Spinal cord (tissue), 10 donors: ENCODE measurements around the gene PAX8. TPM values are rescaled to one million over a fixed set of nuclear protein-coding genes. Genes with fewer than 3 reads are reported as not detected.

Experiments
- DNase-seq, 6 donors: peaks; one replicate each; pipeline versions ENCODE4 v3.0.0 to v3.0.0-alpha.2; 2013 to 2015; ENCODE audit warnings: low spot score in 6 of 6, low read depth in 4 of 6
- H3K27ac ChIP-seq: one replicate; pipeline ENCODE4 v1.5.1; 2013; ENCODE audit warnings: low read depth, low read length, control low read depth
- H3K27me3 ChIP-seq: one replicate; pipeline ENCODE4 v1.6.1; 2013; ENCODE audit warnings: low read length; ENCODE audit not compliant: control insufficient read depth, insufficient read depth
- H3K36me3 ChIP-seq: one replicate; pipeline ENCODE4 v1.6.1; 2013; ENCODE audit warnings: low read length; ENCODE audit not compliant: control insufficient read depth, insufficient read depth
- H3K4me1 ChIP-seq: one replicate; pipeline ENCODE4 v1.6.1; 2013; ENCODE audit warnings: low read length; ENCODE audit not compliant: control insufficient read depth, insufficient read depth
- H3K4me3 ChIP-seq: one replicate; pipeline ENCODE4 v1.5.1; 2013; ENCODE audit warnings: low read depth, low read length, control low read depth
- H3K9me3 ChIP-seq: one replicate; pipeline ENCODE4 v1.6.1; 2013; ENCODE audit warnings: low read length; ENCODE audit not compliant: control insufficient read depth, insufficient read depth
- WGBS: methylation state at CpG from one replicate; pipeline ENCODE4 v1.1.5; 2013; ENCODE audit warnings: missing lambda C conversion rate; ENCODE audit not compliant: insufficient coverage; 5-methylcytosine and 5-hydroxymethylcytosine counted together
- polyA plus RNA-seq, 2 donors: library from polyadenylated mRNA; unstranded; fragments of 120-200 nt; gene quantifications; one replicate each; pipeline ENCODE4 v1.2.1, GENCODE V29; 2013; ENCODE audit not compliant: insufficient read length in 2 of 2
- total RNA-seq, 2 donors: library from RNA; depleted of rRNA in 1 of 2; stranded (reverse); fragments of 120-200 nt in 1 of 2; fragments of >200 nt in 1 of 2; gene quantifications; one replicate each; pipeline versions ENCODE4 v1.2.3 to v1.2.4, GENCODE V29; 2013 to 2014
- donor health status: healthy.

The PAX8 gene
- total and polyA plus RNA-seq, 4 donors = 3.7 to 42.7 (median 16.1) TPM

DNA sequence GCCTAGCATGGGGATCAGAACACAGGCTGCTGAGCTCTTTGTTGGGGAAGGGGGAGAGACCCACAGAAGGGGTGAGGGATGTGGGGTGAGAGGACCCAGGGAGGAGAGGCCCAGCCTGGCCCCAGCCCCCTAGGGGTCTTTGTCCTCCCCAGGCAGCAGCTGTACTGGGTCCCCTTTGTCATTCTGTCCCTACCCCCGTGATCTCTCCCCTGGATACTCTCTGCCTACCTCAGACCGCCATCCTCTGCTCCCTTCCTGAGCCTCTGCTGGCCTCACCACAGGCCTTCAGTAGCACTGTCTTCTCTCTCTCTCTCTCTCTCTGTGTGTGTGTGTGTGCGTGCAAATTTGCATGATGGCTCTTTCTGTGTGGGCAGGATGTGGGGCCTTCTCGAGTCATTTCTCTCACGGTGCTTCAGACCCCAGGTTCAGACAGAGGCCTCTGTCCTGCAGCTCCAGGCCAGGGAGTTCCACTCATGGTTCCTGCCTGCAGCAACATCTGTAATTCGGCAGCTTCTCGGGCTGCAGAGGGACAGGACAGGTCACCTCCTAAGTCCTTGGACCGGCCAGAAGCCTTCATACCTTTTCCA is 103.6 kb downstream of the PAX8 start:
- Histone ChIP-seq H3K36me3 (no peaks in the 10 kb centered on the region), H3K4me3 (no peak overlapping the region), H3K4me1 (no peaks in the 10 kb centered on the region), H3K9me3 (no peaks in the 10 kb centered on the region), H3K27me3 (no peaks in the 10 kb centered on the region), H3K27ac (no peak overlapping the region)
- no peak for DNase-seq
- WGBS = 33% methylated on average over 3 of the region's 8 CpGs

DNA sequence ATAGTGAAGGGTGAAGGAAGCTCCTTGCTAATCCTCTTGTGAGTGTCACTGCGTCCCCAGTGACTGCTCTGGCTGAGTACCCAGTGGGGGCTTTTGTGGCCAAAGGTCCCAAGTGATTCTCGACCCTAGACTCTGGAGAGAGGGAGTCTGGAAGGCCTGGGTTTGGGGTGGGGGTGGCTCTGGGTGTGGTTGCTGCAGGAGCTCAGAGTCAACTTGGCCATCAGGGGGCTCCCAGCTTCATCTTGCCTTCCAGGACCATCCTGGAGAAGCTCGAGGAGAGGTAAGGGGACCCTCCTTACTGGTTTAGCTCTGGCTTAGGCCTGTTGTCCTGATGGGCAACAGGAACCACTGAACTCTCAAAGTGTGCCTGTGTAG is 104.4 kb downstream of the PAX8 start:
- H3K36me3 ChIP-seq = no peaks in the 10 kb centered on the region
- no peaks in the 10 kb centered on the region for H3K4me1 ChIP-seq
- no peaks in the 10 kb centered on the region for H3K27me3 ChIP-seq
- no peaks in the 10 kb centered on the region for H3K9me3 ChIP-seq
- no peak for DNase-seq
- H3K27ac ChIP-seq = no peak overlapping the region
- WGBS = 81% methylated on average over 2 of the region's 3 CpGs
- H3K4me3 ChIP-seq = no peak overlapping the region

DNA sequence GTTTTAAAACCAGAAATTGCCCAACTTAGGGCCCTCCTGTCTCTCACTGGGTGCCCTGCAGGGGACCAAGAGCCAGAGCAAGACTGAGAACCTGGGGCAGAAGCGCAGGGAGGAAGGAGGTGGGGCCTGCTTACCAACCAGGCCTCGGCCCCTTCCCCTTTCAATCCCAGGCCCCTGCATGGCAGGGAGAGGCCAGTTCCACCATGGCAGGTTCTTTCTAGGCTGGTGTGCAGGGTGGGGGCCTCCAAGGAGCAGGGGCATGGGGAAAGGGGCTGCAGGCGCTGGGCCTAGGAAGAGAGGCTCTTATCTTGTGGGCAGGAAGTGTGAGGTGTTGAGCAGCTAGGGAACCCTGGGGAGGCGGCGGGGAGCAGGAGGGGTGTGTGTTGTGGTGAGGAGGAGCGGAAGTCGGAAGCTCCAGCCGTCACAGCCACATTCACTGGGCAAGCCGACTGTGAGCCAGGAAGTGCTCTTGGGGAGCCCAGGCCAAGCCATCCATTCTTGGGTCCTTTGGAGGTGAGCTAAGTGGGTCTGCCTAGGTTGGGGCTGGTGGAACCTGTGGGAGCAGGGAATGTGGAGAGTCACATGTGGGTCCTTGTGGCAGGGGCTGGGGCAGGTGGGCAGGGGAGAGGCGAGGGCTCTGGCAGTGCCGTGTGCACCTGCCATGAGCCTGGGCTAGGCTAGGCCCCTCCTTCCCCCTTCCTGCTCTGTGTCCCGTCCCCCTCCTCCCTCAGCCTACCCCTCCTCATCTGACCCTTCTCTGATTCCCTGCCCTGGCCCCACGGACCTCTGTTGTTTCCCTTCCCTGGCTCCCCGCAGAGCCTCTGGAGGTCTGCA is 105.0 kb downstream of the PAX8 start, which contains the start of gene PSD4:
Gene PSD4, plus strand, starts transcription at position 430 of the 834 bp plus-strand sequence. CDS start 8,486 bp downstream, outside the sequence.
- no peaks in the 10 kb centered on the region for H3K4me1 ChIP-seq
- H3K27ac ChIP-seq = no peak within 1 kb of the TSS

DNA sequence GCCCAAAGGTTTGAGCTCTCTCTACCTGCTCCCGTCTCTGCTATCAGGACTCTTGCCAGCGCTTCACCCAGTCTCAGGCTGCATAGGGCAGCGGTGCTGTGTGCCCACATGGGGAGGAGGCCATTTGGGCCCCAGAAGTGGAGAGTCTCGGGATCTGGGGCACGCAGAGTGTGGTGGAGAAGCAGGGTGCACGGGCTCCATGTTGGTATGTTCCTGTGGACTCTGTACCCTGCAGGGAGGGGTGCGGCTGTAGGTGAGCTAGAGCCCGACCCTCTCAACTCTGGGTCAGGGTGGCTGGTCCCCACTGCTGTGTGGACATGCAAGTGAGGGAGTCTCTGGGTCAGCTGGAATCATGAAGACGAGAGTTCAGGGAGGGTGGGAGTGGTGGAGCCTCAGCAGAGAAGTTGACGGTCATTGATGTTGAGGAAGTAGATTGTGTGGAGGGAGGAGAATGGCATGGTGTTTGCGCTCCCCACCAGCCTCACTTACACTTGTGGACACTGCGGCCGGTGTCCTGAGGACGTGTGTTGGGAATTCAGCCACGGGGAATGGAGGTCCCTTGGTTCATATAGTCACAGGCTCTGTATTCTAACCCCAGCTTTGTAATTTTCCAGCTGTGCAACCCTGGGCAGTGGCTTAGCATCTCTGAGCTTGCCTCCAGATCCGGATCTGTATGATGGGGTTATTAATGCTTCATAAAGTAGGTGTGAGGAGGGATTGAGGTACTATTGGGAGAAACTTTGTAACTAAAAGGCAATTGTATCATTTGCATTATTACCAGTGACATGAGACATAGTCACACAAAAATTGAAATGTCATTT is 105.8 kb downstream of the PAX8 start:
- no peak for DNase-seq
- no peak overlapping the region for H3K4me3 ChIP-seq

More for the DNA sequence above, 105.0 kb downstream of the PAX8 start, which contains the start of gene PSD4:
- no peak for DNase-seq
- H3K9me3 ChIP-seq = no peaks in the 10 kb centered on the region
- H3K36me3 ChIP-seq = no peaks in the 10 kb centered on the region
- H3K4me3 ChIP-seq = no peak within 1 kb of the TSS
- no peaks in the 10 kb centered on the region for H3K27me3 ChIP-seq
- WGBS = 84% methylated on average over 12 of the region's 14 CpGs

DNA sequence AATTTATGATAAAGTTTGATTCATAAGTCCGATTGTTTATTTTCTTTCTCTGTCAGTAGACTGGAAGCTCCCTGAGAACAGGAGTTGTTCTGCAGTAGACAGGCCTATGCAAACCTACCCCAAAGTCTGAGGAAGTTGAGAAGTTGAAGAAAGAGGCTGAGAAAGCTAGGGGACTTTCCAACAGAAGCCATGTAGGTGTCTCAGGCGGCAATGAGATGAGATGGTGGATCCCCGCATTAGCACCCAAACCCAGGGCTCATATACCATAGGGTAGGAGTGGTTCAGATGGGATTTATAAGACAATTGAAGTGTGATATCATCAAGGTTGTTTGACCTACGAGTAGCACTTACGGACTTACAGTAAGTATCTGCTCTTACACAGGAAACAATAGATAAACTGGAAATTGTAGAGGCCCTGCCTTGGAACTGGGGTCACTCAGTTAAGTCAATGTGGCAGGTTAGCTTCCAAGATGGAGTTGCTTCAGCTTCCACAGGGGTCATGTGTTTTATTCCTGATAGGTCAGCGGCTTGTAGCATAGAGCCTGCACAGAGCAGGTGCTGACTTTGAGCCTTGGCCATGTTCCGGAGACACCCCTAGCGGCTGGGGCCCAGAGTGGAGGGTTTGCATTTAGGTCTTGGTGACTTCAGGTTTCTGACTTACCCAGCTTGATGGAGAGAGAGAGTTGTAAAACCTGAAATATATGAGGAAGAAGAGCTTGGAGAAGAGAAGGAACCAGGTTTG is 107.2 kb downstream of the PAX8 start:
- Histone ChIP-seq H3K9me3 (no peaks in the 10 kb centered on the region), H3K36me3 (no peaks in the 10 kb centered on the region), H3K4me3 (no peak overlapping the region), H3K27me3 (no peaks in the 10 kb centered on the region), H3K27ac (no peak overlapping the region), H3K4me1 (no peaks in the 10 kb centered on the region)
- WGBS = 93% methylated on average over 4 of the region's 8 CpGs
- no peak for DNase-seq

More for the DNA sequence above, 105.8 kb downstream of the PAX8 start:
- Histone ChIP-seq H3K27me3 (no peaks in the 10 kb centered on the region), H3K9me3 (no peaks in the 10 kb centered on the region), H3K36me3 (no peaks in the 10 kb centered on the region), H3K27ac (no peak overlapping the region), H3K4me1 (no peaks in the 10 kb centered on the region)
- WGBS = 97% methylated on average over 13 of the region's 16 CpGs

DNA sequence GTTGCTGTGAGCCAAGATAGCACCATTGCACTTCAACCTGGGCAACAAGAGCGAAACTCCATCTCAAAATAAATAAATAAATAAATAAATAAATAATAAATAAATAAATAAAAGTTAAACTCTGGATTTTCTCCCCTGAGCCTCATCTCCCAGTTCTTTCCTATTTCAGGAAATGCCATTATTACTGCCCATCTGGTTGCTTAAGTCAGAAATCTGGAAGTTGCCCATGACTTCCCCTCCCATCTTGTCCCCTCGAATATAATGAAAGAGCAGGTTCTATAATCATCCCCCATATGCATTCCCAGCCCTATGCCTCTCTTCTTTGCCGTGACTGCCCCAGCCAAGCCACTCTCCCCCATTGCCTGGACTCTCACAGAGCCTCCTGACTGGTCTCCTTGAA is 109.1 kb downstream of the PAX8 start:
- Histone ChIP-seq H3K9me3 (no peaks in the 10 kb centered on the region), H3K4me3 (no peak overlapping the region), H3K27me3 (no peaks in the 10 kb centered on the region), H3K27ac (no peak overlapping the region), H3K36me3 (no peaks in the 10 kb centered on the region), H3K4me1 (peaks cover 4% of the 10 kb centered on the region)
- no peak for DNase-seq
- 100% methylated on average over 2 of the region's 3 CpGs for WGBS

DNA sequence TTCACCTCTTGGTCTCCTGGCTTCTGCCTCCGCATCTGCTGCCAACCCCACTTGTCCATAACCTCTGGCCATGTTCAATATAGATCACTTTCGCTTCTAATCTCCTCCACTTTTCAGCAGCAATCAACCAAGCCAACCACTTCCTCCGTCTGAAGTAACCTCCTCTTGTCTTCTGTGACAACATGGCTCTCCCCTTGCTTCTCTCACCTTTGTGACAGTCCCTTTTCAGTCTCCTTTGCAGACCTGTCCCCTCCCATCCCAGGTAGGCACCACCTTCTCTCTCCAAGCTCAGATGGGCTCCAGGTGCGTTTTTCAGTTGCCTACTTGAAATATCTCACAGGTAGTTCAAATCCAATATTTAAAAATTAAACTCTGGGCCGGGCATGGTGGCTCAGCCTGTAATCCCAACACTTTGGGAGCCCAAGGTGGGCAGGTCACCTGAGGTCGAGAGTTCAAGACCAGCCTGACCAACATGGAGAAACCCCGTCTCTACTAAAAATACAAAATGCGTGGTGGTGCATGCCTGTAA is 109.7 kb downstream of the PAX8 start:
- Histone ChIP-seq H3K4me3 (no peak overlapping the region), H3K27me3 (no peaks in the 10 kb centered on the region), H3K27ac (no peak overlapping the region), H3K9me3 (no peaks in the 10 kb centered on the region), H3K36me3 (no peaks in the 10 kb centered on the region), H3K4me1 (peaks cover 6% of the 10 kb centered on the region)
- DNase-seq = no peak
- WGBS = 91% methylated on average over 6 of the region's 8 CpGs

DNA sequence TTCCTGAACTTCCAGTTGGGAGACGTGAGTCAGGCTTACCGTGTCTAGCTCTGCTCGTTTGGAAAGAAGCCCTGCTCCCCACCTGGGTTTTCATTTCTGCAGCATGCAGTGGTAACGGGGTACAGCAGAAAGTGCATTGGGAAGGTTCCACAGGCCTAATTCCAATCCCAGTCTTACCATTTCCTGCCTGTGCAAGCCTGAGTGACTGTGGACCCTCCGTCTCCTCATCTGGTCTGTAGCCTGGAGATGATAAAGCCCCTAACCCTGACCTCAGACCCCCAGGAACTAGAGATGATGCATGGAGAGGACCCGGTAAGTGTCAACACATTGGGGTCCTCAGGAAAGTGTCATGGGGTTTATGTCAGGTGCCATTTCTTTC is 110.8 kb downstream of the PAX8 start:
- Histone ChIP-seq H3K36me3 (no peaks in the 10 kb centered on the region), H3K9me3 (no peaks in the 10 kb centered on the region), H3K27me3 (no peaks in the 10 kb centered on the region), H3K4me1 (peaks cover 6% of the 10 kb centered on the region), H3K4me3 (no peak overlapping the region), H3K27ac (no peak overlapping the region)
- WGBS = 90% methylated on average over 5 of the region's 6 CpGs
- DNase-seq = no peak
